ENCODE measurements around the gene ATP2A1.

- TF ChIP-seq POLR2A (IDR thresholded peaks at IDR 0.05), result peak in 1 of 2 donors; percentile 21
- peak in 1 of 4 experiments; percentile 22 for TF ChIP-seq CTCF (IDR thresholded peaks at IDR 0.05)
- no peak for TF ChIP-seq POLR2AphosphoS5 (IDR thresholded peaks at IDR 0.05)
Observed at GRCh38 chr16:28924399-28924761, 46.1 kb downstream of the ATP2A1 start.
